Measurements from ENCODE around the gene PRUNE1.

The PRUNE1 gene

DNA sequence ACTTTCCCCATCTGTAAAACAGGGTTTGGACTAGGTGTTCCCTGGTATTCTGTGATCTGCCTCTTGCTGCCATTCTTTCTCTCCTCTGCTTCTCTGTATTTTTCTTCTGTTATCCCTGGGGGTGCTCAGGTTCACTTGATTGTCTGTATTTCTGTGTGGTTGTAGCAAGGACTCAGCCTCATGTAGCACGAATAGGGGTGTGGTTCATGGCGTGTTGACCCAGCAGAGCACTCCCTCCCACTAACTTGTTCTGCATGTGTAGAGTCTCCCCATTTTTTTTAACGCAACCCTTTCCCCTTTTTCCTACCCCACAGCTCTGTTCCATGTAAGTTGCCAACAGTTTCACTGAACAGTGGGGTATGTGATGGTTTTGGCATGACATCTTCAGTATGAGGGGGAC lies 26.9 kb downstream of the PRUNE1 start:
- TF ChIP-seq, protein P1, sequence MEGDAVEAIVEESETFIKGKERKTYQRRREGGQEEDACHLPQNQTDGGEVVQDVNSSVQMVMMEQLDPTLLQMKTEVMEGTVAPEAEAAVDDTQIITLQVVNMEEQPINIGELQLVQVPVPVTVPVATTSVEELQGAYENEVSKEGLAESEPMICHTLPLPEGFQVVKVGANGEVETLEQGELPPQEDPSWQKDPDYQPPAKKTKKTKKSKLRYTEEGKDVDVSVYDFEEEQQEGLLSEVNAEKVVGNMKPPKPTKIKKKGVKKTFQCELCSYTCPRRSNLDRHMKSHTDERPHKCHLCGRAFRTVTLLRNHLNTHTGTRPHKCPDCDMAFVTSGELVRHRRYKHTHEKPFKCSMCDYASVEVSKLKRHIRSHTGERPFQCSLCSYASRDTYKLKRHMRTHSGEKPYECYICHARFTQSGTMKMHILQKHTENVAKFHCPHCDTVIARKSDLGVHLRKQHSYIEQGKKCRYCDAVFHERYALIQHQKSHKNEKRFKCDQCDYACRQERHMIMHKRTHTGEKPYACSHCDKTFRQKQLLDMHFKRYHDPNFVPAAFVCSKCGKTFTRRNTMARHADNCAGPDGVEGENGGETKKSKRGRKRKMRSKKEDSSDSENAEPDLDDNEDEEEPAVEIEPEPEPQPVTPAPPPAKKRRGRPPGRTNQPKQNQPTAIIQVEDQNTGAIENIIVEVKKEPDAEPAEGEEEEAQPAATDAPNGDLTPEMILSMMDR (IDR thresholded peaks at IDR 0.05; ENCODE audit: unreplicated experiment in 3 of 3): no peak
- Mint-ChIP-seq H3K4me3 (no peak overlapping the region), H3K4me1 (no peaks in the 10 kb centered on the region), H3K27ac (no peak overlapping the region), H3K36me3 (ENCODE audit: low read depth) (peaks cover 48% of the 10 kb centered on the region), H3K27me3 (ENCODE audit: low read depth) (no peaks in the 10 kb centered on the region), H3K9me3 (no peaks in the 10 kb centered on the region)

DNA sequence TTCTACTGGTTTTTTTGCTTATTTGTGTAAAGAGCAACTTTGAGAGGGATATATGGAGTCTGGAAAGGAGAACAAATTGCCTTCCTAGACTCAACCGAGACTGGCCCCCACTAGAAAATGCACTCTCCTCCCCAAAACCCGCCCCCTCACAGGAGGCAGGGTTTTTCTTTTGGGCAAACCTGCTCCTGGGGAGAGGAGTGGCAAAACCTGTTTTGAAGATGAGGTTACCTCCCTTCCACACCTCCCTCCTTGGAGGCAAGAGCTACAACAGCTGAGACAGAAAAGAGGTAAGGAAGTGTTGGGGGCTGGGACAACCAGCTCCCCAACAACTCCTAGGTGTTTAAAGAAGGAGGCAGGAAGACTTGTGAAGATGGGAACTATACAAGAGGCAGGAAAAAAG lies 28.1 kb downstream of the PRUNE1 start, which contains the start of gene BNIPL:
Gene BNIPL (plus strand): TSS at position 231 of the 400 bp plus-strand sequence. CDS start 140 bp downstream, at position 371.
- no peak within 1 kb of the TSS for H3K4me3 Mint-ChIP-seq
- TF ChIP-seq, protein P1 (IDR thresholded peaks at IDR 0.05; ENCODE audit: unreplicated experiment in 3 of 3): no peak
- H3K27me3 Mint-ChIP-seq (ENCODE audit: low read depth): no peaks in the 10 kb centered on the region
- H3K27ac Mint-ChIP-seq: no peak within 1 kb of the TSS
- peaks cover 41% of the 10 kb centered on the region for H3K36me3 Mint-ChIP-seq (ENCODE audit: low read depth)
- no peaks in the 10 kb centered on the region for H3K4me1 Mint-ChIP-seq
- no peaks in the 10 kb centered on the region for H3K9me3 Mint-ChIP-seq

DNA sequence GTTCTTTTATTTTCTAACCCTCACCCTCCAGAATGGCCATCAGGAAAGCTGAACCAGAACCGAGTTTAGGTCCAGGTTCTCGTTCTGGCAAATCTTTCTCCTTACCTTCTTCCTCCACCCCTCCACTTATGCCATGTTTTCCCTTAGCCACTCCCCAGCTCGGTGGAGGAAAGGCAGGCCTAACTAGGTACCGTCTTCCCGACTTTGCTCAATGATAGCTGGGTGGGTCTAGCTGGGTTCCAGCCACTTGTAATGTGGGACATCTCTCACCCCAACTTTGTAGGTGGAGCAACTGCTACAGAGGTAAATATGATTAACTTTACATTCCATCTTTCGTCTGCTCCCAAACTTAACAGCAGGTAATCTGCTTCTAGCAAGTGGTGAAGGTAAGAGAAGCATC lies 28.8 kb downstream of the PRUNE1 start:
- Mint-ChIP-seq H3K27me3 (ENCODE audit: low read depth) (no peaks in the 10 kb centered on the region), H3K9me3 (no peaks in the 10 kb centered on the region), H3K4me1 (no peaks in the 10 kb centered on the region), H3K36me3 (ENCODE audit: low read depth) (peaks cover 37% of the 10 kb centered on the region), H3K27ac (no peak overlapping the region), H3K4me3 (no peak overlapping the region)
- TF ChIP-seq, protein P1 (IDR thresholded peaks at IDR 0.05; ENCODE audit: unreplicated experiment in 3 of 3): no peak

DNA sequence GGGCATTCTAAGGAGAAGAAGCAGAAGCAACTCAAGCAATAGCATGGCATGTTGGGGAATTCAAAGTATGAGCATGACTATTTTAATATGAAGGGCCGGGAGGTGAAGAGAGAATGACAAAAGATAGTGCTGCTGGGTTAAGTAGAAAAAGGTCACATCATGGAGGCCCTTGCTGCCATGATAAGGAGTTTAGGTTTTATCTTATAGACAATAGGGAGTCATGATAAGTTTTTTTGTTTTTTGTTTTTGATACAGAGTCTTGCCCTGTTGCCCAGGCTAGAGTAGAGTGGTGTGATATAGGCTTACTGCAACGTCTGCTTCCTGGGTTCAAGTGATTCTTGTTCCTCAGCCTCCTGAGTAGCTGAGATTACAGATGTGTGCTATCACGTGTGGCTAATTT lies 31.3 kb downstream of the PRUNE1 start:
- Mint-ChIP-seq H3K9me3 (no peaks in the 10 kb centered on the region), H3K4me3 (no peak overlapping the region), H3K27me3 (ENCODE audit: low read depth) (no peaks in the 10 kb centered on the region), H3K36me3 (ENCODE audit: low read depth) (peaks cover 26% of the 10 kb centered on the region), H3K27ac (no peak overlapping the region), H3K4me1 (no peaks in the 10 kb centered on the region)
- TF ChIP-seq, protein P1 (IDR thresholded peaks at IDR 0.05; ENCODE audit: unreplicated experiment in 3 of 3): no peak

DNA sequence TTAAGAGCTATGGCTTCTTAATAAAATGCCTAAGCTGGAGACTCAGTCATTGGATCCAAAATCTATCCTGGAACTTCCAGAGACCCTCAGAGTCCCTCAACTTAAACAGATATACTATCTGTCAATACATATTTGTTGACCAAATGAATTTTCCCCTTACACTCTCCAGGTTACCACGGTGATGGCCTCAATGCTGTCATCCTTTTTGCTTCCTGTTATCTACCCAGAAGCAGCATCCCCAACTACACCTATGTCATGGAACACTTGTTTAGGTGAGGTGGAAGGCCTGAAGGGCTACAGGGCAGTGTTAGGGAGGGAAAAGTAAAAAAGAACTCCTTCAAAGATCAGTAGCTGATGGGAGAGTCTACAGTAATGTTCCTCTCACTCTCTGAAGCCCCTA lies 34.9 kb downstream of the PRUNE1 start:
- Mint-ChIP-seq H3K4me3 (no peak overlapping the region), H3K27me3 (ENCODE audit: low read depth) (no peaks in the 10 kb centered on the region), H3K27ac (no peak overlapping the region), H3K36me3 (ENCODE audit: low read depth) (no peaks in the 10 kb centered on the region), H3K9me3 (no peaks in the 10 kb centered on the region), H3K4me1 (peaks cover 18% of the 10 kb centered on the region)
- TF ChIP-seq, protein P1 (IDR thresholded peaks at IDR 0.05; ENCODE audit: unreplicated experiment in 3 of 3): no peak

DNA sequence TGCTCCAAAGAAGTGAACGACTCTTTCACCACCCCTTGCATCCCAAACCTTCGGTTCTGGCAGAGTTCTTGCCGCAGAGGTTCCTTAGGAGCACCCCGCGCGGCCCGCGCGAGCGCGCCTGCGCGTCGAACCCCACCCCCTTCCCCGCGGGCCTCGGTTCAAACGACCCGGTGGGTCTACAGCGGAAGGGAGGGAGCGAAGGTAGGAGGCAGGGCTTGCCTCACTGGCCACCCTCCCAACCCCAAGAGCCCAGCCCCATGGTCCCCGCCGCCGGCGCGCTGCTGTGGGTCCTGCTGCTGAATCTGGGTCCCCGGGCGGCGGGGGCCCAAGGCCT lies 39.3 kb downstream of the PRUNE1 start, which contains the start of gene C1orf56:
Gene C1orf56 (plus strand): TSS at position 161 of the 334 bp plus-strand sequence. CDS start 97 bp downstream, at position 258.
- peak within 1 kb of the TSS; percentile 98 to 99 (median 99) for H3K4me3 Mint-ChIP-seq
- H3K27me3 Mint-ChIP-seq (ENCODE audit: low read depth): no peaks in the 10 kb centered on the region
- TF ChIP-seq, protein P1 (IDR thresholded peaks at IDR 0.05; ENCODE audit: unreplicated experiment in 3 of 3): no peak
- H3K4me1 Mint-ChIP-seq: peaks cover 35% of the 10 kb centered on the region
- H3K27ac Mint-ChIP-seq: peak within 1 kb of the TSS; percentile 90 to 99 (median 95)
- H3K36me3 Mint-ChIP-seq (ENCODE audit: low read depth): peaks cover 15% of the 10 kb centered on the region
- no peaks in the 10 kb centered on the region for H3K9me3 Mint-ChIP-seq

Measured in nephron (organoid).